Keratinocyte (primary cell): ENCODE results near the gene ENTPD2. TPM values are rescaled to one million over a fixed set of nuclear protein-coding genes. Genes with fewer than 3 reads are reported as not detected.

Experiments used
- DNase-seq: peaks from one replicate; pipeline ENCODE4 v3.0.0-alpha.2; 2011; ENCODE audit warnings: low read depth, missing footprints, low spot score
- FAIRE-seq: peaks from 2 replicates; lab custom pipeline; 2011; peaks lifted over from hg19 to GRCh38; lab: Jason Lieb, UNC
- H2AFZ ChIP-seq: 2 replicates; pipeline ENCODE4 v1.6.0; 2012; ENCODE audit warnings: low read length, control low read depth, inconsistent platforms; ENCODE audit not compliant: control insufficient read depth
- H3K27ac ChIP-seq: 2 replicates; pipeline ENCODE4 v1.5.1; 2011; ENCODE audit warnings: low read length; ENCODE audit not compliant: control insufficient read depth, insufficient read depth
- H3K27me3 ChIP-seq: 3 replicates; pipeline ENCODE4 v1.6.0; 2011; ENCODE audit warnings: low read length; ENCODE audit not compliant: control insufficient read depth, insufficient read depth; ENCODE audit errors: extremely low read depth
- H3K36me3 ChIP-seq, 2 experiments: 2 replicates in 1 of 2; 3 replicates in 1 of 2; pipeline ENCODE4 v1.5.1; 2011; ENCODE audit warnings: low read length in 2 of 2, mild to moderate bottlenecking in 1 of 2; ENCODE audit not compliant: control insufficient read depth in 2 of 2, insufficient read depth in 2 of 2; ENCODE audit errors: extremely low read depth in 1 of 2
- H3K4me1 ChIP-seq: 3 replicates; pipeline ENCODE4 v1.5.1; 2011; ENCODE audit warnings: low read length; ENCODE audit not compliant: control insufficient read depth, insufficient read depth; ENCODE audit errors: extremely low read depth
- H3K4me2 ChIP-seq: 3 replicates; pipeline ENCODE4 v1.6.0; 2011; ENCODE audit warnings: low read depth, low read length; ENCODE audit not compliant: control insufficient read depth, insufficient read depth; ENCODE audit errors: extremely low read depth
- H3K4me3 ChIP-seq, 3 experiments: fragments of 200-600 bp in 1 of 3; sonication (generic) in 1 of 3; 2 replicates in 2 of 3; 3 replicates in 1 of 3; pipeline ENCODE4 v1.5.1; 2011 to 2016; ENCODE audit warnings: low read length in 3 of 3, mild to moderate bottlenecking in 3 of 3, control low read depth in 2 of 3, inconsistent platforms in 1 of 3, low read depth in 1 of 3, mixed read lengths in 1 of 3, mixed run types in 1 of 3, moderate library complexity in 1 of 3; ENCODE audit not compliant: control insufficient read depth in 2 of 3, insufficient read depth in 2 of 3; ENCODE audit errors: extremely low read depth in 1 of 3
- H3K79me2 ChIP-seq: 2 replicates; pipeline ENCODE4 v1.6.0; 2012; ENCODE audit warnings: low read length; ENCODE audit not compliant: control insufficient read depth, insufficient read depth
- H3K9ac ChIP-seq: 3 replicates; pipeline ENCODE4 v1.6.0; 2011; ENCODE audit warnings: low read length; ENCODE audit not compliant: control insufficient read depth, insufficient read depth; ENCODE audit errors: extremely low read depth
- H3K9me1 ChIP-seq: 3 replicates; pipeline ENCODE4 v1.6.0; 2011; ENCODE audit warnings: low read length; ENCODE audit not compliant: control insufficient read depth, insufficient read depth; ENCODE audit errors: extremely low read depth
- H3K9me3 ChIP-seq: 2 replicates; pipeline ENCODE4 v1.5.1; 2012; ENCODE audit warnings: low read depth, low read length; ENCODE audit not compliant: control insufficient read depth
- H4K20me1 ChIP-seq: 3 replicates; pipeline ENCODE4 v1.6.0; 2011; ENCODE audit warnings: low read length; ENCODE audit not compliant: control insufficient read depth, insufficient read depth; ENCODE audit errors: extremely low read depth
- CTCF ChIP-seq, 3 experiments: IDR thresholded peaks in 1 of 3; conservative IDR thresholded peaks in 1 of 3; optimal IDR thresholded peaks in 1 of 3; 2 replicates in 2 of 3; 3 replicates in 1 of 3; pipeline versions ENCODE3 to v1.5.1; 2011; ENCODE audit warnings: low read length in 3 of 3, mild to moderate bottlenecking in 3 of 3, moderate library complexity in 2 of 3, control low read depth in 1 of 3, inconsistent platforms in 1 of 3; ENCODE audit not compliant: insufficient read depth in 2 of 3; ENCODE audit errors: extremely low read depth in 1 of 3
- EZH2 ChIP-seq: IDR thresholded peaks from one replicate; pipeline ENCODE4 v1.6.1; 2012; ENCODE audit warnings: inconsistent platforms, mild to moderate bottlenecking, low read length, moderate library complexity
- dilution Hi-C: fragments of 300-500 bp; cut with MboI; formaldehyde crosslinking; loops from one replicate; pipeline ENCODE4 v1.7.0; 2020; ENCODE audit warnings: low sequenced_read_pairs; ENCODE audit not compliant: extremely low pct_ligation_motif_present
- polyA plus RNA-seq, 5 experiments: library from polyadenylated mRNA; depleted of rRNA in 3 of 5; stranded (reverse) in 3 of 5; stranded (forward) in 1 of 5; unstranded in 1 of 5; fragments of >200 nt; gene quantifications; 1 replicate in 1 of 5; 2 replicates in 3 of 5; 3 replicates in 1 of 5; pipeline versions ENCODE4 v1.2.1 to v1.2.3, GENCODE V29; 2011 to 2012; ENCODE audit warnings: missing spikeins in 2 of 5, low read depth in 1 of 5, low replicate concordance in 1 of 5

ENTPD2 gene
- polyA plus RNA-seq, 1 donor (not counting 4 experiments of a cell fraction or from before 2014, with no cell fraction given) = 0.52 TPM

- H3K4me3 ChIP-seq = no peak overlapping the region
- H3K4me1 ChIP-seq = no peaks in the 10 kb centered on the region
- H4K20me1 ChIP-seq = no peaks in the 10 kb centered on the region
- H3K4me2 ChIP-seq = no peak overlapping the region
- H3K27ac ChIP-seq = no peak overlapping the region
- H2AFZ ChIP-seq = no peak overlapping the region
- dilution Hi-C loops = no loop called here
- no peaks in the 10 kb centered on the region for H3K27me3 ChIP-seq
- FAIRE-seq (no peak), DNase-seq (no peak)
- no peaks in the 10 kb centered on the region for H3K9me1 ChIP-seq
- H3K79me2 ChIP-seq = no peaks in the 10 kb centered on the region
- no peak for TF ChIP-seq EZH2
- no peak for TF ChIP-seq CTCF (optimal IDR thresholded peaks at IDR 0.05 in 1 of 3, IDR thresholded peaks at IDR 0.05 in 1 of 3, conservative IDR thresholded peaks at IDR 0.05 in 1 of 3; ENCODE audit: extremely low read depth in 1 of 3, insufficient read depth in 2 of 3, low read length in 3 of 3)
- no peaks in the 10 kb centered on the region for H3K9me3 ChIP-seq
- H3K9ac ChIP-seq = no peak overlapping the region
- no peaks in the 10 kb centered on the region for H3K36me3 ChIP-seq
Measured at GRCh38 chr9:137009217-137009616, 44.6 kb downstream of the ENTPD2 start.

GRCh38 chr9:137008312-137008711 is 45.5 kb downstream of the ENTPD2 start:
- FAIRE-seq = no peak
- H3K4me2 ChIP-seq = no peak overlapping the region

More at GRCh38 chr9:137008312-137008711, 45.5 kb downstream of the ENTPD2 start:
- H4K20me1 ChIP-seq = no peaks in the 10 kb centered on the region
- H3K4me1 ChIP-seq = no peaks in the 10 kb centered on the region
- H3K4me3 ChIP-seq = no peak overlapping the region
- H3K27me3 ChIP-seq = no peaks in the 10 kb centered on the region
- no peaks in the 10 kb centered on the region for H3K9me1 ChIP-seq
- DNase-seq = no peak
- H2AFZ ChIP-seq = no peak overlapping the region
- H3K9me3 ChIP-seq = no peaks in the 10 kb centered on the region
- H3K9ac ChIP-seq = no peak overlapping the region
- TF ChIP-seq CTCF (optimal IDR thresholded peaks at IDR 0.05 in 1 of 3, IDR thresholded peaks at IDR 0.05 in 1 of 3, conservative IDR thresholded peaks at IDR 0.05 in 1 of 3; ENCODE audit: extremely low read depth in 1 of 3, insufficient read depth in 2 of 3, low read length in 3 of 3) = no peak
- no peaks in the 10 kb centered on the region for H3K79me2 ChIP-seq
- dilution Hi-C loops = no loop called here
- no peak overlapping the region for H3K27ac ChIP-seq
- no peaks in the 10 kb centered on the region for H3K36me3 ChIP-seq
